BLaER1 (cell line): ENCODE results near the gene IZUMO4.

ENCODE experiments used
- H3K27ac ChIP-seq: shearing (Covaris generic); formaldehyde crosslinking; 2 replicates; pipeline ENCODE4 v1.8.1; 2022
- H3K27me3 ChIP-seq: shearing (Covaris generic); formaldehyde crosslinking; 2 replicates; pipeline ENCODE4 v1.8.1; 2022
- H3K36me3 ChIP-seq: shearing (Covaris generic); formaldehyde crosslinking; 2 replicates; pipeline ENCODE4 v1.8.1; 2022
- H3K4me1 ChIP-seq: shearing (Covaris generic); formaldehyde crosslinking; 2 replicates; pipeline ENCODE4 v1.8.1; 2022
- H3K4me2 ChIP-seq: shearing (Covaris generic); formaldehyde crosslinking; 2 replicates; pipeline ENCODE4 v1.8.1; 2022
- H3K4me3 ChIP-seq: shearing (Covaris generic); formaldehyde crosslinking; 2 replicates; pipeline ENCODE4 v1.8.1; 2022
- H3K9ac ChIP-seq: shearing (Covaris generic); formaldehyde crosslinking; 2 replicates; pipeline ENCODE4 v1.8.1; 2022
- H3K9me3 ChIP-seq: shearing (Covaris generic); formaldehyde crosslinking; 2 replicates; pipeline ENCODE4 v1.8.1; 2022
- H4K20me1 ChIP-seq: shearing (Covaris generic); formaldehyde crosslinking; 2 replicates; pipeline ENCODE4 v1.8.1; 2022
- Cebpa-rat ChIP-seq: shearing (Covaris generic); IDR thresholded peaks from 2 replicates; pipeline ENCODE4 v1.8.1; 2022

The IZUMO4 gene

DNA sequence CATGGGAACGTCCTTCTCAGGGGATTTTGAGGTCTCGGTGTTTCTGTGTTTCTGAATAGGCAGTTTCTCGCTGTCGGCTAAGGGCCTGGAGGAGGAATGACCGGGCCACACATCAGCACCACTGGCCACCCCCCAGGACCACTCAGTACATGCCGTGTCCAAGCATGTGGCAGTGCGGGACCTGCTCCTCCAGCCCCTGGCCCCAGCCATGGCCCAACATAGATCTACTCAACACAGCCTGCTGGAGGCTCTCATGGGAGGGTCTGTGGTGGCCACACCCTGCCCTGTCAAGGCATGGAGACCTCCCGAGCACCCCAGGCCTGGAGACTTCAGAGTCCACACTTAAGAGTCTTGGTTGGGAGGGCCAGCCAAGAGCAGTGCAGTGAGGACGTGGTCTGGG is 17.5 kb downstream of the IZUMO4 start:
- Histone ChIP-seq H3K9ac (no peak overlapping the region), H3K27ac (no peak overlapping the region), H3K27me3 (no peaks in the 10 kb centered on the region), H3K4me1 (peaks cover 48% of the 10 kb centered on the region), H4K20me1 (peaks cover 100% of the 10 kb centered on the region), H3K4me3 (no peak overlapping the region), H3K9me3 (no peaks in the 10 kb centered on the region), H3K4me2 (peak overlapping the region; percentile 57), H3K36me3 (peaks cover 98% of the 10 kb centered on the region)
- TF ChIP-seq Cebpa-rat = no peak

GRCh38 chr19:2114821-2115220 is 18.1 kb downstream of the IZUMO4 start:
- Histone ChIP-seq H3K27ac (no peak overlapping the region), H3K36me3 (peaks cover 98% of the 10 kb centered on the region), H3K9ac (no peak overlapping the region), H3K4me2 (peak overlapping the region; percentile 57; the same call in 1 of the 2 replicates), H3K9me3 (no peaks in the 10 kb centered on the region), H4K20me1 (peaks cover 100% of the 10 kb centered on the region), H3K4me1 (peaks cover 42% of the 10 kb centered on the region), H3K4me3 (no peak overlapping the region), H3K27me3 (no peaks in the 10 kb centered on the region)
- no peak for TF ChIP-seq Cebpa-rat

GRCh38 chr19:2115324-2115723 is 18.6 kb downstream of the IZUMO4 start:
- H3K4me1 ChIP-seq = peaks cover 37% of the 10 kb centered on the region
- H3K27ac ChIP-seq = no peak overlapping the region
- no peak for TF ChIP-seq Cebpa-rat
- H3K9me3 ChIP-seq = no peaks in the 10 kb centered on the region
- peaks cover 98% of the 10 kb centered on the region for H3K36me3 ChIP-seq
- no peaks in the 10 kb centered on the region for H3K27me3 ChIP-seq
- no peak overlapping the region for H3K4me3 ChIP-seq
- H3K9ac ChIP-seq = no peak overlapping the region
- no peak overlapping the region for H3K4me2 ChIP-seq
- H4K20me1 ChIP-seq = peaks cover 100% of the 10 kb centered on the region

DNA sequence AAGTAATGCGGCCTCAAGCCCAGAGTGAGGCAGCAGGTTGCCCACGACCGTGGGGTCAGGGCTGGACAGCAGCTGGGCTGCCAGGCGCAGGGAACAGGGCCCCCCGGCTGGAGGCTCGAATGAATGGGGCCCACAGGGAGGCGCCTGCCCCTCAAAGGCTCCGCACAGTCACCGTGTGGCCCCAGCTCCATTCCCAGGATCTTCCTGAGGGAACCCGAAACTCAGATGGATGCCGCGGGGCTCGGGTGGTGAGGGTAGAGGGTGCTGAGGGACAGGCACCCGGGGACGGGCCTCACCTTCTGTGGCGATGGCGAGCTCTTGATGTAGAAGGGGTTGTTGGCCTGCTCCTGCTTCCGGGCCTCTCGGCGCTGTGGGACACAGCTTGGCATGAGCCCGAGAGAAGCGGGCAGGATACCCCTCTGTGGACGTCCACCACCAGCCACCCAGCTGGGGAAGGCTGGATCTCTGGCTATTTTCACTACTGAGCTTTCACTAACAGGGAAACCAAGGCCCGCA is 19.3 kb downstream of the IZUMO4 start:
- no peak overlapping the region for H3K27ac ChIP-seq
- no peak overlapping the region for H3K4me3 ChIP-seq
- TF ChIP-seq Cebpa-rat = no peak
- peaks cover 98% of the 10 kb centered on the region for H3K36me3 ChIP-seq
- H3K4me2 ChIP-seq = no peak overlapping the region
- H3K9me3 ChIP-seq = no peaks in the 10 kb centered on the region
- H3K27me3 ChIP-seq = no peaks in the 10 kb centered on the region
- no peak overlapping the region for H3K9ac ChIP-seq
- H3K4me1 ChIP-seq = peaks cover 35% of the 10 kb centered on the region
- peaks cover 100% of the 10 kb centered on the region for H4K20me1 ChIP-seq

GRCh38 chr19:2116507-2116906 is 19.8 kb downstream of the IZUMO4 start:
- peaks cover 98% of the 10 kb centered on the region for H3K36me3 ChIP-seq

GRCh38 chr19:2117215-2117960 is 20.7 kb downstream of the IZUMO4 start:
- Histone ChIP-seq H3K4me3 (no peak overlapping the region), H3K27ac (no peak overlapping the region), H3K36me3 (peaks cover 98% of the 10 kb centered on the region), H3K9me3 (no peaks in the 10 kb centered on the region), H3K4me2 (no peak overlapping the region), H4K20me1 (peaks cover 100% of the 10 kb centered on the region), H3K27me3 (no peaks in the 10 kb centered on the region), H3K4me1 (peaks cover 28% of the 10 kb centered on the region), H3K9ac (no peak overlapping the region)
- TF ChIP-seq Cebpa-rat = no peak

More at GRCh38 chr19:2116507-2116906, 19.8 kb downstream of the IZUMO4 start:
- Histone ChIP-seq H3K9ac (no peak overlapping the region), H3K4me2 (no peak overlapping the region), H4K20me1 (peaks cover 100% of the 10 kb centered on the region), H3K4me3 (no peak overlapping the region), H3K27ac (no peak overlapping the region), H3K9me3 (no peaks in the 10 kb centered on the region), H3K4me1 (peaks cover 35% of the 10 kb centered on the region), H3K27me3 (no peaks in the 10 kb centered on the region)
- TF ChIP-seq Cebpa-rat = no peak

DNA sequence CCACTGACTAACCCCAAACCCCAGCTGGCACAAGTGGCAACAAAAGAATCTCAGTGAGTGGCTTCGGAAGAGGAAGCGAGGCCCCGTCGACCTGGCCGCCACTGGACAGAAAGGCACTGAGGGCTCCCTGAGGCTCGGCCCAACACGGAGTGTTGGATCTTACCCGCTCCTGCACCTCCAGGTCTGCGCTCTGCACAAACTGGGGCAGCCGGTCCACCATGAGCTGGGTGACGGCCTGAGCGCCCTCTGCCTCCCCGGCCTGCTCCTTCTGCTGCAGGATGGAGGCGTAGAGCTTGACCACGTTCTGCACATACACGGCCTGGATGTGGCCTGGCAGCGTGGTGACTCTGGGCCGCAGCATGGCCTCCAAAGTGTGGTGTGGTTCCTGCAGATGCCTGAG is 21.7 kb downstream of the IZUMO4 start:
- Histone ChIP-seq H3K4me2 (no peak overlapping the region), H3K36me3 (peaks cover 99% of the 10 kb centered on the region), H3K4me1 (peaks cover 17% of the 10 kb centered on the region), H3K27ac (no peak overlapping the region), H4K20me1 (peaks cover 100% of the 10 kb centered on the region), H3K27me3 (no peaks in the 10 kb centered on the region), H3K4me3 (no peak overlapping the region), H3K9ac (no peak overlapping the region), H3K9me3 (no peaks in the 10 kb centered on the region)
- no peak for TF ChIP-seq Cebpa-rat

DNA sequence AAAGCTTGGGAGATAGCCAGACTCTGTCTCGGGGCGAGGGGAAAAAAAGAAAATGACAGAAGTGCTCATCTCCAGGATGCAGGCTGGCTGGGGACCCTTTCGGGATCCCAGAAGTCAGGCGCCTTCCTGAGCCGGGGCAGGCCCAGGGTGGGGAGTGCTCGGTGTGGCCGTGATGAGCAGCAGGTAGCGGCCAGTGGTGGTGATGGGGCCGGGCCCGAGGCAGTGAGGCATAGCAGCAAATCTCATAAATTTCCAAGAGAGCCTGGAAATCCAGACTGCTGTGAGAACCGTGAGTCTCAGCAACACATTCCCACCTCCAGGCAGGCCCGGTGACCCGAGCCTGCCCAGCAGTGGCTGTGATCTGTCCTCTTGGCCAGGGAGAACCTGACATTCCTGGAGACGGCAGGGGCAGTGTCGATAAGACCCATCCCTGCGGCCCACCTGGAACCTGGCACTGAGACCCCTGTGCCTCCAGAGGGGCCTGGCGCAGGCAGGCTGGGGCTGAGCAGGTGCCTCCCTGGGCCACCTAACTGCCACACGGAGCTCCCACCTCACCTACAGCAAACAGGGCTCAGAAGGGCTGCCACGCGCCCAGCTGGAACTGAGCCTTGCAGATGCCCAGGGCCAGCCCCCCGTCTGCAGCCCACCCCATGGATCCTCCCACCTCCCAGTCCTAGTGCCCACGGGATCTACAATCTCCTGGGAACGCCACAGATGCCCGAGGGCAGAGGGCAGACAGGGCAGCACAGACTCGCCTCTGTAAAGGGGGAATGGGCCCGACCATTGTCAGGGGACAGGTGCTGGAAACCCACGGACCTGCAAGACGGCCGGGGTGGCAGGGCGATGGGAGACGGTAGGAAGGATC is 23.4 kb downstream of the IZUMO4 start:
- Histone ChIP-seq H3K4me2 (no peak overlapping the region), H3K4me3 (no peak overlapping the region), H3K36me3 (peaks cover 100% of the 10 kb centered on the region), H4K20me1 (peaks cover 100% of the 10 kb centered on the region), H3K9ac (no peak overlapping the region), H3K27me3 (no peaks in the 10 kb centered on the region), H3K9me3 (no peaks in the 10 kb centered on the region), H3K27ac (no peak overlapping the region), H3K4me1 (peaks cover under 1% of the 10 kb centered on the region; the same call in 1 of the 2 replicates)
- TF ChIP-seq Cebpa-rat = no peak

DNA sequence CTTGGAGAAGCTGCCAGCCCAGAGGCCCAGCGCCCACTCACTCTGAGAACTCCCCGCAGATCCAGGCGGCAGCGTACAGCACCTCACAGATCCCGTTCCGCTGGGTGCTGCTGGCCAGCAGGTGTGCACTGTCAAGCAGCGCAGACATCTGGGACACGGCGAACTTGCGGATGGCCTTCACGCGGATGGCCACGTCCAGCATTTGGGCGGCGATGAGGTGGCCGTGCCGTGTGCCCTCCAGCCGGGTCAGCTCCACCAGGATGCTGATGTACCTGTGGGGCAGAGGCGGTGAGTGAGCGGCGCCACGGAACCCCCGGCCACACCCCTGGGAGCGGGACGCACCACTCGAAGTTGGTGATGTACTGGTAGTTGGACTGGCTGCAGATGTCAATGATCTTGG is 24.1 kb downstream of the IZUMO4 start:
- H3K36me3 ChIP-seq = peaks cover 100% of the 10 kb centered on the region
- H3K9ac ChIP-seq = no peak overlapping the region
- H3K4me3 ChIP-seq = no peak overlapping the region
- H4K20me1 ChIP-seq = peaks cover 100% of the 10 kb centered on the region
- no peaks in the 10 kb centered on the region for H3K9me3 ChIP-seq
- H3K27me3 ChIP-seq = no peaks in the 10 kb centered on the region
- H3K27ac ChIP-seq = no peak overlapping the region
- no peak for TF ChIP-seq Cebpa-rat
- no peaks in the 10 kb centered on the region for H3K4me1 ChIP-seq
- H3K4me2 ChIP-seq = no peak overlapping the region
